SH-SY5Y (cell line): Measurements from ENCODE around the gene GID8.

Experiments
- GATA2 ChIP-seq: IDR thresholded peaks from 2 replicates; pipeline ENCODE4 v1.6.1; 2011; ENCODE audit warnings: mild to moderate bottlenecking, low read depth, low read length
- GATA3 ChIP-seq: IDR thresholded peaks from 2 replicates; pipeline ENCODE4 v1.6.1; 2011; ENCODE audit warnings: low read depth, mild to moderate bottlenecking, low read length, moderate library complexity

DNA sequence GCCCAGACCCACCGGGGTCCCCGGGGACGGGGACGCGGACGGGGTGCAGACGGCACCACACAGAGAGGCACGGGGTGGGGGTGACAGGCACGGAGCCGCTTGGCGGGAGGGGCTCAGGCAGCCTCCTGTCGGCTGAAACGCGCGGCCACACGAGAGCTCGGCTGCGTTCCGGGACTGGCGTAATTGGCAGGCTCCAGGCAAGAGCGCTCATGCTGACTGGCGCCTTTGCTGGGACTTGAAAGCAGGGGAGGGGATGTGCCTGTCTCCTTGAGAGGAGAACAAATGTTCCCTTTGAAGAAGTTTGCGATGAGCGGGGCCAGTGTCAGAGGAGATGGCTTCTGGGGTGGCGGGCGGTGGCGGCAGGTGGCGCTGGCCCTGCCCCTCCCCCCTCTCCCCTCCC is 43.0 kb downstream of the GID8 start:
- TF ChIP-seq GATA2 = no peak
- TF ChIP-seq GATA3 = no peak
